H4 (cell line): ENCODE data around the gene SLC12A3. TPM values are rescaled to one million over a fixed set of nuclear protein-coding genes. Genes with fewer than 3 reads are reported as not detected.

Experiments
- DNase-seq: peaks from one replicate; pipeline ENCODE4 v3.0.0-alpha.2; 2015; ENCODE audit warnings: low spot score
- total RNA-seq: library from RNA; depleted of rRNA; stranded (reverse); fragments of >200 nt; shearing (Covaris generic); gene quantifications from 2 replicates; pipeline ENCODE4 v1.2.3, GENCODE V29; 2014; rRNA removed

The SLC12A3 gene, protein sequence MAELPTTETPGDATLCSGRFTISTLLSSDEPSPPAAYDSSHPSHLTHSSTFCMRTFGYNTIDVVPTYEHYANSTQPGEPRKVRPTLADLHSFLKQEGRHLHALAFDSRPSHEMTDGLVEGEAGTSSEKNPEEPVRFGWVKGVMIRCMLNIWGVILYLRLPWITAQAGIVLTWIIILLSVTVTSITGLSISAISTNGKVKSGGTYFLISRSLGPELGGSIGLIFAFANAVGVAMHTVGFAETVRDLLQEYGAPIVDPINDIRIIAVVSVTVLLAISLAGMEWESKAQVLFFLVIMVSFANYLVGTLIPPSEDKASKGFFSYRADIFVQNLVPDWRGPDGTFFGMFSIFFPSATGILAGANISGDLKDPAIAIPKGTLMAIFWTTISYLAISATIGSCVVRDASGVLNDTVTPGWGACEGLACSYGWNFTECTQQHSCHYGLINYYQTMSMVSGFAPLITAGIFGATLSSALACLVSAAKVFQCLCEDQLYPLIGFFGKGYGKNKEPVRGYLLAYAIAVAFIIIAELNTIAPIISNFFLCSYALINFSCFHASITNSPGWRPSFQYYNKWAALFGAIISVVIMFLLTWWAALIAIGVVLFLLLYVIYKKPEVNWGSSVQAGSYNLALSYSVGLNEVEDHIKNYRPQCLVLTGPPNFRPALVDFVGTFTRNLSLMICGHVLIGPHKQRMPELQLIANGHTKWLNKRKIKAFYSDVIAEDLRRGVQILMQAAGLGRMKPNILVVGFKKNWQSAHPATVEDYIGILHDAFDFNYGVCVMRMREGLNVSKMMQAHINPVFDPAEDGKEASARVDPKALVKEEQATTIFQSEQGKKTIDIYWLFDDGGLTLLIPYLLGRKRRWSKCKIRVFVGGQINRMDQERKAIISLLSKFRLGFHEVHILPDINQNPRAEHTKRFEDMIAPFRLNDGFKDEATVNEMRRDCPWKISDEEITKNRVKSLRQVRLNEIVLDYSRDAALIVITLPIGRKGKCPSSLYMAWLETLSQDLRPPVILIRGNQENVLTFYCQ
- not detected in 2 replicates for total RNA-seq

- DNase-seq, result no peak
Measured at GRCh38 chr16:56864960-56865359, at the start of gene SLC12A3. Gene SLC12A3, plus strand, starts transcription at chr16:56865207. Its CDS starts 29 bp downstream, at chr16:56865236.

DNA sequence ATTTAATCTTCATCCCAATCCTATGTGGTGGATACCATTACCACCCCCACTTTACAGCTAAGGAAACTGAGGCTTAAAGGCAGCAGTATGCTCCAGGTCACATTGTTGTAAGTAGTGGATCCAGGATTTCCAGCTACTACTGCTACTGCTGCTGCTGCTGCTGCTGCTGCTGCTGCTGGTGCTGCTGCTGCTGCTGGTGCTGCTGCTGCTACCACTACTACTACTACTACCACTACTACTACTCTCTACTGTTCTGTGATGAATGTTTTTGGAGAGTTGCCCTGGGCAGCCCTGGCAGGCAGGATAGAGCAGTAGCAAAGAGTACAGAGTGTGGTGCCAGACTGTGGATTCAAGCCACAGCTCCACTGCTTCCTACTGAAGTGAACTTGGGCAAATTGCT lies 49.3 kb upstream of the SLC12A3 start:
- no peak for DNase-seq

- no peak for DNase-seq
Measured at GRCh38 chr16:56817056-56817455, 48.0 kb upstream of the SLC12A3 start.

GRCh38 chr16:56817938-56818337 lies 47.1 kb upstream of the SLC12A3 start:
- DNase-seq, result no peak

GRCh38 chr16:56823081-56823733 lies 41.8 kb upstream of the SLC12A3 start:
- DNase-seq, result no peak

GRCh38 chr16:56824331-56824730 lies 40.7 kb upstream of the SLC12A3 start:
- DNase-seq, result no peak

DNA sequence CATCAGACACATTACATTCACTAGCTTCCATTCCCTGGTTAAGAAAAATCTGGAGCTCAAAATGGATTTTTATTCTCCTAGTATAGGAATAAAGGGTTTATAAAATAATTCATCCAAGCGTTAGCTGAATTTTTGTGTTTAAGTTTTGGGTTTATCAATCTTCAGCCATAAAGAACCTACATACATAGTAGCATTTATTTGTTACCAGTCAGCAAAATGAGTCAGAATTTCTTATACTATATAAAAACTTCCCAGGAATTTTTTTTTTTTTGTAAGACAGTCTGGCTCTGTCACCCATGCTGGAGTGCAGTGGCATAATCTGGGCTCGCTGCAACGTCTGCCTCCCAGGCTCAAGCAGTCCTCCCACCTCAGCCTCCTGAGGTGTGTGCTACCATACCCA lies 40.2 kb upstream of the SLC12A3 start:
- no peak for DNase-seq

GRCh38 chr16:56825826-56826225 lies 39.2 kb upstream of the SLC12A3 start:
- DNase-seq, result no peak

- no peak for DNase-seq
Measured at GRCh38 chr16:56828647-56829046, 36.4 kb upstream of the SLC12A3 start.

- no peak for DNase-seq
Measured at GRCh38 chr16:56830669-56831068, 34.3 kb upstream of the SLC12A3 start.

- no peak for DNase-seq
Measured at GRCh38 chr16:56832768-56833167, 32.2 kb upstream of the SLC12A3 start.

DNA sequence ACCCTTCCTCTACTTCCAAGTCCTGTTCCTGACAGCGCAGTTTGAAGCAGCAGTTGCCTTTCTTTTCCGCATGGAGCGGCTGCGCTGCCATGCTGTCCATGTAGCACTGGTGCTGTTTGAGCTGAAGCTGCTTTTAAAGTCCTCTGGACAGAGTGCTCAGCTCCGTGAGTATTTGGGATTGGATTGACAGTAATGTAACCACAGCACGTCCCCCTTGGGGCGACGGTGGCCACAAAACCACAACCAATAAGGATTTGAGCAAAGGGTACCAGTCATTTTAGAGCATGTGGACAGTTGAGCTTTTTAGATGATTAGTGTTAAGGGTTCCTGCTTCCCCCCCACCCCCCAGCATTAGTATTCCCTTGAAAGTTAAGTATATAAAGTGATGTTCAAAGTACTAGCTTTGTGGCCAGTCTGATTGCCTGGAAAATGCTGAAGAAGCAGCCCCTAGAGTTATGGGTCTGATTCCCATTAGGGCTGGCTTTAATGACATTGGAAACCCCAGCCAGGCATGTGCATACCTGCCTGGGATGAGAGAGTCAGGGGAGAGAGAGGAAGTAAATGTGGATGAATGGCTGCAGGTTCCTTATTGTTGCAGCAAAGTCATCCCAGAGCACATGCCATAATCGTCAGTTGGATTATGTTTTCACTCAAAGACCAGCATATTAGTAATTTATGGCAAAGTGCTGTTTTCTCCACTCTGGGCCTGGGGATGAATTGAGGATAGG lies 31.6 kb upstream of the SLC12A3 start:
- DNase-seq, result no peak

DNA sequence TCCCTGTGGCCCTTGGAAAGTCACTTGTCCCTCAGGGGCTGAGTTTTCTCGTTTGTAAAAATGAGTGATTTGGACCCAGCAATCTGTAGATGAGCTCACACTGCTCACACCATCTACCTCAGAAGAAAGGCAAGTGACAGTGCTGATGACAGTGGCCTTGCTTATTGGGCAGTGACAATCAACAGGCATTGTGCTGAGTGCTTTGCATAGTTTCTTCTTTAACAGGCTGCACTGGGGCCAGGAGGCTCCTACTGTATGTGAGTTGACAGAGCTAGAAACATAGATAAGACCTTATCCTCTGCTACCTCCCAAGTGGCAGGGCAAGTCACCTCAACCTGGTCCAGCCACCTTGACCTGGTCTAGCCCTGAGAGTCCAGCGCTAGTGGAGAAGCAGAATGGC lies 29.7 kb upstream of the SLC12A3 start:
- no peak for DNase-seq

DNA sequence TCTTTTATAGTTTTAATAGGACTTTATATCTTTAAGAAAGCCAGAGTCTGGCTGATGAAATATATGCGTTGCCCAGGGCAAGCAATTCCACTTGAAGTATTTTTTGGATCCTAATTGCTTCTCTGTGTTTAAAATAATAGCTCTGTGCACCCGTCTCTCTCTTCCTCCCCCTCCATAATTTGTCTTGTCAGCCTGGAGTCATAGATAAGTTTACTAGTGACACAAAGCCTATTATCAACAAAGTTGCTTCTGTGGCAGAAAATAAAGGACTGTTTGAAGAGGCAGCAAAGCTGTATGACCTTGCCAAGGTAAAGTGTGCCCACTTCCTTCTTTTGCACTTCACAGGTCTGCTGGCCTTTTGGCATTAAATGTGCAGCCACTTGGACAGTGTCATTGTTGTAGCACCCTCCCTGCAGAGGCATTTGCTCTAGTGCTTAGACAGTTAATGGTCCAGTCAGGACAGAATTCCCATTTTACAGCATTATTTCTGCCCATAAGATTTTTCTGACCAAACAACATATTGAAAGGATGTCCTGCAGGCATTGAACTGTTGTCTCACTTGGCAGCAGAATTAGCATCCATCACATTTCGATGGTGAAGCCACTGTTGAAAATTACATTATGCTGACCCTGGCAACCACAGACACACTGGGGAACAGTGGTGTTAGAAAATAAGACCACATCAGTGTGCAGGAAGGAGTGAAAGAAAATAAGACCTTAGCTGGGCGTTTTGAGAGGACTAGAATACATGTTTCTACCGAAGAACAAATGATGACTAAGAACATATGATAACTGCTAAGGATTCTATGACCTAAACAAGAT lies 28.4 kb upstream of the SLC12A3 start:
- no peak for DNase-seq

GRCh38 chr16:56838622-56839337 lies 26.2 kb upstream of the SLC12A3 start:
- no peak for DNase-seq

GRCh38 chr16:56841233-56841632 lies 23.8 kb upstream of the SLC12A3 start:
- DNase-seq, result no peak

- no peak for DNase-seq
Measured at GRCh38 chr16:56841659-56842058, 23.3 kb upstream of the SLC12A3 start.

GRCh38 chr16:56842133-56842532 lies 22.9 kb upstream of the SLC12A3 start:
- DNase-seq, result no peak

GRCh38 chr16:56844056-56844455 lies 21.0 kb upstream of the SLC12A3 start:
- DNase-seq, result no peak
